Smooth muscle cell of the umbilical artery (primary cell): ENCODE measurements around the gene CLDN9. TPM values are rescaled to one million over a fixed set of nuclear protein-coding genes. Genes with fewer than 3 reads are reported as not detected.

ENCODE experiments used
- total RNA-seq: library from RNA; depleted of rRNA; stranded (reverse); fragments of >200 nt; gene quantifications from 2 replicates; pipeline ENCODE4 v1.2.3, GENCODE V29; 2014

CLDN9 gene
- not detected in 2 replicates for total RNA-seq

GRCh38 chr16:3012828-3013420 lies at the start of gene CLDN9:
Gene CLDN9 (plus strand): TSS chr16:3012923. CDS start chr16:3013363, 440 bp downstream.

GRCh38 chr16:2963723-2964474 lies 48.8 kb upstream of the CLDN9 start, which contains the start of gene KREMEN2:
Gene KREMEN2 (plus strand): TSS chr16:2964275. CDS start chr16:2964521, 246 bp downstream.

GRCh38 chr16:2968738-2969544 lies 43.8 kb upstream of the CLDN9 start, which contains the start of gene PAQR4:
Gene PAQR4 (plus strand): TSS chr16:2969348. CDS start chr16:2969675, 327 bp downstream.

GRCh38 chr16:2980227-2981176 lies 32.2 kb upstream of the CLDN9 start, which contains the start of gene PKMYT1:
Gene PKMYT1 (minus strand): TSS chr16:2980446. CDS start chr16:2979657, 789 bp downstream.

GRCh38 chr16:3017794-3018506 lies 5.2 kb downstream of the CLDN9 start, which contains the start of gene CLDN6:
Gene CLDN6 (minus strand): TSS chr16:3018183. CDS start chr16:3016021, 2,162 bp downstream.

GRCh38 chr16:3020247-3020603 lies 7.5 kb downstream of the CLDN9 start, which contains the start of gene TNFRSF12A:
Gene TNFRSF12A (plus strand): TSS chr16:3020368. CDS start chr16:3020398, 30 bp downstream.

GRCh38 chr16:3023669-3024478 lies 11.2 kb downstream of the CLDN9 start, which contains the start of the genes HCFC1R1 and THOC6:
Gene HCFC1R1 (minus strand): TSS chr16:3023942. CDS start chr16:3023941, 1 bp downstream.
Gene THOC6 (plus strand): TSS chr16:3024035. CDS start chr16:3024327, 292 bp downstream.

GRCh38 chr16:3036726-3037315 lies 24.1 kb downstream of the CLDN9 start, which contains the start of gene BICDL2:
Gene BICDL2 (minus strand): TSS chr16:3036944. CDS start chr16:3035496, 1,448 bp downstream.

GRCh38 chr16:3045758-3046640 lies 33.3 kb downstream of the CLDN9 start, which contains the start of gene MMP25:
Gene MMP25 (plus strand): TSS chr16:3046561. CDS start chr16:3046918, 357 bp downstream.

Other genes starting within 250 kb of the CLDN9 start
- gene ELOB, start 235.6 kb upstream of the CLDN9 start, total RNA-seq: 124 and 257 TPM in 2 replicates
- gene PRSS33, start 225.4 kb upstream of the CLDN9 start, total RNA-seq: not detected in 2 replicates
- gene PRSS41, start 214.5 kb upstream of the CLDN9 start, total RNA-seq: not detected in 2 replicates
- gene PRSS21, start 195.7 kb upstream of the CLDN9 start, total RNA-seq: not detected in 2 replicates
- gene ZG16B, start 182.6 kb upstream of the CLDN9 start, total RNA-seq: not detected in 2 replicates
- gene PRSS22, start 154.8 kb upstream of the CLDN9 start, total RNA-seq: not detected in 2 replicates
- gene FLYWCH2, start 129.7 kb upstream of the CLDN9 start, total RNA-seq: 37.6 and 59.4 TPM in 2 replicates
- 44.8 and 58.7 TPM in 2 replicates for gene FLYWCH1, start 101.0 kb upstream of the CLDN9 start, total RNA-seq
- gene KREMEN2, start 48.6 kb upstream of the CLDN9 start, total RNA-seq: not detected in 2 replicates
- gene PAQR4, start 43.6 kb upstream of the CLDN9 start, total RNA-seq: 0.89 and 4.6 TPM in 2 replicates
- 0.59 and 4.2 TPM in 2 replicates for gene PKMYT1, start 32.5 kb upstream of the CLDN9 start, total RNA-seq
- gene CLDN6, start 5.3 kb downstream of the CLDN9 start, total RNA-seq: 0.30 TPM in 1 of 2 replicates, not detected in the other
- gene TNFRSF12A, start 7.4 kb downstream of the CLDN9 start, total RNA-seq: 267 and 333 TPM in 2 replicates
- 7.8 and 11.3 TPM in 2 replicates for gene HCFC1R1, start 11.0 kb downstream of the CLDN9 start, total RNA-seq
- 13.2 and 15.4 TPM in 2 replicates for gene THOC6, start 11.1 kb downstream of the CLDN9 start, total RNA-seq
- 0.28 and 0.59 TPM in 2 replicates for gene BICDL2, start 24.0 kb downstream of the CLDN9 start, total RNA-seq
- not detected in 2 replicates for gene MMP25, start 33.6 kb downstream of the CLDN9 start, total RNA-seq
- 12.5 and 23.7 TPM in 2 replicates for gene IL32, start 52.7 kb downstream of the CLDN9 start, total RNA-seq
- not detected in 2 replicates for gene ZSCAN10, start 86.4 kb downstream of the CLDN9 start, total RNA-seq
- gene ZNF205, start 99.7 kb downstream of the CLDN9 start, total RNA-seq: 12.2 and 14.9 TPM in 2 replicates
- 8.0 and 14.0 TPM in 2 replicates for gene ZNF213, start 122.1 kb downstream of the CLDN9 start, total RNA-seq
- not detected in 2 replicates for gene OR1F1, start 175.3 kb downstream of the CLDN9 start, total RNA-seq
- gene ZNF200, start 222.2 kb downstream of the CLDN9 start, total RNA-seq: 8.0 and 10.1 TPM in 2 replicates
- gene MEFV, start 243.7 kb downstream of the CLDN9 start, total RNA-seq: 0.14 TPM in 1 of 2 replicates, not detected in the other